OCI-LY7 (cell line): ENCODE measurements around the gene HEATR5A. TPM values are rescaled to one million over a fixed set of nuclear protein-coding genes. Genes with fewer than 3 reads are reported as not detected.
"Not testable (repeated sequence)": the region's sequence is repeated elsewhere in the genome, so short reads cannot be mapped to it uniquely, and the experiment has no call there.

Experiments
- BruUV-seq: library from RNA; stranded (reverse); fragments of 400-500 nt; replicated peaks from 2 replicates; lab custom pipeline; 2021; lab: Mats Ljungman, UMichigan
- CTCF ChIA-PET: fragments of 300-600 bp; sonication (Branson Sonifier 250); formaldehyde crosslinking; loops from one replicate; lab custom pipeline; 2022; ENCODE audit warnings: antibody characterized with exemption; ENCODE audit not compliant: unreplicated experiment; lab: Charles Lee
- POLR2A ChIA-PET: fragments of 300-600 bp; sonication (Branson Sonifier 250); formaldehyde crosslinking; loops from one replicate; lab custom pipeline; 2022; ENCODE audit warnings: antibody characterized with exemption; lab: Charles Lee
- DNase-seq: peaks from one replicate; pipeline ENCODE4 v3.0.0-alpha.2; 2015; ENCODE audit warnings: low spot score
- H2AFZ ChIP-seq: fragments of 200-600 bp; sonication (generic), shearing (Covaris generic); 2 replicates; pipeline ENCODE4 v1.6.1; 2014; ENCODE audit warnings: mild to moderate bottlenecking, antibody characterized with exemption, low read length, moderate library complexity
- H3K27ac ChIP-seq: fragments of 200-600 bp; sonication (generic); 2 replicates; pipeline ENCODE4 v1.5.1; 2014; ENCODE audit warnings: mixed run types, low read depth, mild to moderate bottlenecking, moderate library complexity, low read length, inconsistent platforms; ENCODE audit not compliant: poor library complexity, severe bottlenecking
- H3K36me3 ChIP-seq: fragments of 200-600 bp; sonication (generic); 2 replicates; pipeline ENCODE4 v1.6.1; 2014; ENCODE audit warnings: mild to moderate bottlenecking, antibody characterized with exemption, low read length, moderate library complexity, mixed read lengths; ENCODE audit not compliant: insufficient read depth
- H3K4me1 ChIP-seq: fragments of 200-600 bp; sonication (generic); 2 replicates; pipeline ENCODE4 v1.5.1; 2014; ENCODE audit warnings: mild to moderate bottlenecking, low read length; ENCODE audit not compliant: insufficient read depth, poor library complexity, severe bottlenecking
- H3K4me2 ChIP-seq: fragments of 200-600 bp; sonication (generic); 2 replicates; pipeline ENCODE4 v1.6.1; 2014; ENCODE audit warnings: mild to moderate bottlenecking, low read length
- H3K4me3 ChIP-seq: fragments of 200-600 bp; sonication (generic); 2 replicates; pipeline ENCODE4 v1.5.1; 2014; ENCODE audit warnings: mild to moderate bottlenecking, low read depth, low read length; ENCODE audit not compliant: poor library complexity, severe bottlenecking
- H3K79me2 ChIP-seq: fragments of 200-600 bp; sonication (generic); 2 replicates; pipeline ENCODE4 v1.6.1; 2016; ENCODE audit warnings: low read depth, mild to moderate bottlenecking, low read length, moderate library complexity, mixed read lengths; ENCODE audit not compliant: insufficient read depth
- H3K9me2 ChIP-seq: fragments of 200-600 bp; sonication (generic); 2 replicates; pipeline ENCODE4 v1.6.1; 2016; ENCODE audit warnings: mild to moderate bottlenecking, low read length, mixed read lengths; ENCODE audit not compliant: insufficient read depth
- H3K9me3 ChIP-seq: fragments of 200-600 bp; sonication (generic); 2 replicates; pipeline ENCODE4 v1.6.1; 2014; ENCODE audit warnings: mild to moderate bottlenecking, mixed run types, low read length, mixed read lengths
- H4K20me1 ChIP-seq: fragments of 200-600 bp; sonication (generic); 2 replicates; pipeline ENCODE4 v1.6.1; 2014; ENCODE audit warnings: mild to moderate bottlenecking, antibody characterized with exemption, low read length, moderate library complexity, mixed read lengths; ENCODE audit not compliant: insufficient read depth
- CTCF ChIP-seq: fragments of 200-600 bp; sonication (generic); conservative IDR thresholded peaks from 2 replicates; pipeline ENCODE4 v1.5.1; 2014; ENCODE audit warnings: mild to moderate bottlenecking, antibody characterized with exemption, low read length, moderate library complexity, mixed read lengths
- EZH2phosphoT487 ChIP-seq: fragments of 200-600 bp; sonication (generic); IDR thresholded peaks from 2 replicates; pipeline ENCODE4 v1.6.1; 2018; ENCODE audit warnings: low read depth, borderline replicate concordance, mild to moderate bottlenecking, mixed run types, antibody characterized with exemption, low read length, moderate library complexity, mixed read lengths
- intact Hi-C: fragments of 100-400 bp; cut with micrococcal nuclease; formaldehyde crosslinking; loops from one replicate; pipeline ENCODE4 v1.10.0; 2022; ENCODE audit not compliant: unreplicated experiment
- total RNA-seq, 2 experiments: library from RNA; depleted of rRNA in 1 of 2; stranded (reverse); fragments of >200 nt in 1 of 2; shearing (Covaris generic) in 1 of 2; gene quantifications; 2 replicates each; pipeline ENCODE4 v1.2.3, GENCODE V29; 2014 to 2022

HEATR5A gene
- total RNA-seq, 2 experiments from 2014 or later, result 12.0 to 16.2 TPM

- POLR2A ChIA-PET, result interaction anchor here (0.5 to 0.6 kb wide), 3 partner anchors 9 to 323 kb away, joined by 3 to 4 read pairs (median 3); no protein-coding TSS in a partner anchor
- no peaks in the 10 kb centered on the region for H3K4me1 ChIP-seq
- H3K9me2 ChIP-seq, result no peaks in the 10 kb centered on the region
- no peak overlapping the region for H3K4me3 ChIP-seq
- H3K27ac ChIP-seq, result no peak overlapping the region
- no peak overlapping the region for H2AFZ ChIP-seq
- TF ChIP-seq CTCF (no peak), EZH2phosphoT487 (no peak)
- CTCF ChIA-PET, result no interaction called here
- no peaks in the 10 kb centered on the region for H3K9me3 ChIP-seq
- no peak overlapping the region for H3K4me2 ChIP-seq
- no peak for DNase-seq
- no TSS peak for BruUV-seq
- intact Hi-C loops, result no loop called here
- H4K20me1 ChIP-seq, result no peaks in the 10 kb centered on the region
- no peaks in the 10 kb centered on the region for H3K79me2 ChIP-seq
- peaks cover 18% of the 10 kb centered on the region for H3K36me3 ChIP-seq
Observed at GRCh38 chr14:31439561-31439960, 19.2 kb upstream of the HEATR5A start.

GRCh38 chr14:31437045-31437691 is 16.8 kb upstream of the HEATR5A start:
- H3K9me2 ChIP-seq, BruUV-seq, intact Hi-C loops, H3K4me3 ChIP-seq, H4K20me1 ChIP-seq, H2AFZ ChIP-seq, CTCF ChIA-PET, H3K4me1 ChIP-seq, DNase-seq, H3K79me2 ChIP-seq, H3K27ac ChIP-seq, H3K9me3 ChIP-seq, H3K4me2 ChIP-seq: not testable (repeated sequence)
- peaks cover 12% of the 10 kb centered on the region for H3K36me3 ChIP-seq
- POLR2A ChIA-PET, result interaction anchor here (0.7 kb wide), 1 partner anchor 59 kb away, joined by 5 read pairs; no protein-coding TSS in a partner anchor

- ChIA-PET POLR2A (interaction anchor here (0.5 to 1.0 kb wide), 4 partner anchors 15 to 1112 kb away, joined by 3 to 7 read pairs (median 3); partner anchors contain the start of genes DTD2 and HEATR5A), CTCF (no interaction called here)
- Histone ChIP-seq H4K20me1 (no peaks in the 10 kb centered on the region), H3K4me1 (no peaks in the 10 kb centered on the region), H3K9me3 (no peaks in the 10 kb centered on the region), H3K4me3 (no peak overlapping the region), H3K9me2 (no peaks in the 10 kb centered on the region), H3K36me3 (peaks cover 12% of the 10 kb centered on the region), H3K79me2 (no peaks in the 10 kb centered on the region), H3K27ac (no peak overlapping the region), H2AFZ (no peak overlapping the region), H3K4me2 (no peak overlapping the region)
- no peak for TF ChIP-seq CTCF
- TF ChIP-seq EZH2phosphoT487, result no peak
- no peak for DNase-seq
- no TSS peak for BruUV-seq
- intact Hi-C loops, result no loop called here
Observed at GRCh38 chr14:31435276-31435675, 14.9 kb upstream of the HEATR5A start.
